Cardiac fibroblast (primary cell): ENCODE data around the gene CNNM2.
"Not testable (repeated sequence)": the region's sequence is repeated elsewhere in the genome, so short reads cannot be mapped to it uniquely, and the experiment has no call there.

Experiments used
- DNase-seq, 2 donors: peaks; one replicate each; pipeline versions ENCODE4 v3.0.0 to v3.0.0-alpha.2; 2010; ENCODE audit warnings: low read depth in 2 of 2
- H3K4me3 ChIP-seq, 2 donors: replicated peaks in 1 of 2; 1 replicate in 1 of 2; 2 replicates in 1 of 2; pipeline ENCODE4 v1.5.1; 2011; ENCODE audit warnings: low read depth in 2 of 2, low read length in 2 of 2, mild to moderate bottlenecking in 2 of 2, moderate library complexity in 1 of 2
- TF ChIP-seq, protein P1 (sequence below): IDR thresholded peaks from one replicate; pipeline ENCODE4 v1.5.1; 2011; ENCODE audit warnings: low read depth, mild to moderate bottlenecking, low read length, inconsistent platforms

The CNNM2 gene

DNA sequence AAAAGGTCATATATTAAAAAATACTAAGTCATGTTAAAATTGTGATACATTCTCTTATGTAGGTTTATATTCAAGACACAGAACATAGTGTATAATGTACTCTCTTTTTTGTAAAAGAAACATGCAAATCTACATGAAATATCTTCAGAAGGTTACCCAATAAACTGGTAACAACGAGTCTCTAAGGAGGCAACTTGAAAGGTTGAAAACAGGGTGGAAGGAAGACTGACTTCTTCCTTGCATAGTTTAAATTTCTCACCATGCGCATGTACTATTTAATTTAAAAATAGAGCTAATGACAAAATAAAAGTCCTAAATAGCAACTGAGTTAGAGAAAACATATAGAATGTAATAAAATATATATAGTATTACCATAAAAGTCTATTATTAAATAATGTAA is 142.5 kb downstream of the CNNM2 start:
- H3K4me3 ChIP-seq: no peak overlapping the region
- DNase-seq: no peak
- TF ChIP-seq, protein P1, sequence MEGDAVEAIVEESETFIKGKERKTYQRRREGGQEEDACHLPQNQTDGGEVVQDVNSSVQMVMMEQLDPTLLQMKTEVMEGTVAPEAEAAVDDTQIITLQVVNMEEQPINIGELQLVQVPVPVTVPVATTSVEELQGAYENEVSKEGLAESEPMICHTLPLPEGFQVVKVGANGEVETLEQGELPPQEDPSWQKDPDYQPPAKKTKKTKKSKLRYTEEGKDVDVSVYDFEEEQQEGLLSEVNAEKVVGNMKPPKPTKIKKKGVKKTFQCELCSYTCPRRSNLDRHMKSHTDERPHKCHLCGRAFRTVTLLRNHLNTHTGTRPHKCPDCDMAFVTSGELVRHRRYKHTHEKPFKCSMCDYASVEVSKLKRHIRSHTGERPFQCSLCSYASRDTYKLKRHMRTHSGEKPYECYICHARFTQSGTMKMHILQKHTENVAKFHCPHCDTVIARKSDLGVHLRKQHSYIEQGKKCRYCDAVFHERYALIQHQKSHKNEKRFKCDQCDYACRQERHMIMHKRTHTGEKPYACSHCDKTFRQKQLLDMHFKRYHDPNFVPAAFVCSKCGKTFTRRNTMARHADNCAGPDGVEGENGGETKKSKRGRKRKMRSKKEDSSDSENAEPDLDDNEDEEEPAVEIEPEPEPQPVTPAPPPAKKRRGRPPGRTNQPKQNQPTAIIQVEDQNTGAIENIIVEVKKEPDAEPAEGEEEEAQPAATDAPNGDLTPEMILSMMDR: no peak

DNA sequence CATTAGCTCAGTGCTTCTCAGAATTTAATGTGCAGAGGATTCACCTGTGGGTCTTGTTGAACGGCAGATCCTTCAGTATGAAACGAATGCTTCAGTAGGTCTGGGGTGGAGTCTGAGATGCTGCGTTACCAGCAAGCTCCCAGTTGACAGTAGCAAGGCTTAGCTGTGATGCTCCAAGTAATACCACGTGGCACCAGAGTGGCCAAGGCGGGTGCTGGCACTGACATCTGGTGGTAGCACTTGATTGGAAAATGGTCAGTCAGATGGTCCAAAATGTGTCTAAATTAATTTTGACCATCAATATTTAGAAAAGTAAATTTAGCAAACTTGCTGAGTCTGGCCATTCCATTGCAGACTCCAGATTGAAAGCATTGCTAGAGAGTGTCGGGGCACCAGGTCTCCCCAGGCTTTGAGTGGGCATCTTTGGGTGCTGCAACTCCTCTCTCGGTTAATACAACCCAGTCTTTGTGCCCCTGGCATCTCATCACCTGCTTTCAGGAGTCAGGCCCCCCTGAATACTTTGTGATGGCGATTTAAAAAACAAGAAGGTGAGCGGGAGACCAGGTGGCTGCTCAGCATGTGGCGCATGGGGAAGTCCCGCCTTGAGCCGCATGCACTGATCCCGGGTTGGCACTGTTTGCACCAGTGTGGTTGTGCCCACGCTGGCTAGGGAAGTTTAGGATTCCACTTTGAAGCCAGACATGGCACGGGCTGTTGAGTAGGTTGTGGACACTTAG is 144.9 kb downstream of the CNNM2 start:
- TF ChIP-seq, protein P1: no peak
- DNase-seq: no peak

DNA sequence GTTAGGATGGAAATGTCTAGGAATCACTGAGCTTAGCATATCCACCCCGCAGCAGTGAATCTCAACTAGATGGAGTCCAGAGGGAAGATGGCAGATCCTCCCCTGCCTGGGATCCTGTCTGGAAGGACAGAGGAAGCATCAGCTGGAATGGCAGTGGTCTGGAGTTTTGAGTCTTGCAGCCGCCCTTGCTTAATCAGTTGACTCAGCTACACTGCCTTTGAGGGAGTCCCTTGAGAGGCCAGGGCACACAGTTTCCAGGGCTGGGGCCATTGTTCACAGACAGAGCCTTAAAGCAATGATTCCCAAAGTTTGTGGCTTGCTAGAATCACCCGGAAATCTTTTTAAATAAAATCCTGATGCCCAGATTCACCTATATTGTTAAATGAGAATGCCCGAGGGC is 146.9 kb downstream of the CNNM2 start:
- TF ChIP-seq, protein P1: no peak
- DNase-seq: peak in 1 of 2 donors; percentile 41
- no peak overlapping the region for H3K4me3 ChIP-seq

More for the DNA sequence above, 144.9 kb downstream of the CNNM2 start:
- H3K4me3 ChIP-seq: no peak overlapping the region

DNA sequence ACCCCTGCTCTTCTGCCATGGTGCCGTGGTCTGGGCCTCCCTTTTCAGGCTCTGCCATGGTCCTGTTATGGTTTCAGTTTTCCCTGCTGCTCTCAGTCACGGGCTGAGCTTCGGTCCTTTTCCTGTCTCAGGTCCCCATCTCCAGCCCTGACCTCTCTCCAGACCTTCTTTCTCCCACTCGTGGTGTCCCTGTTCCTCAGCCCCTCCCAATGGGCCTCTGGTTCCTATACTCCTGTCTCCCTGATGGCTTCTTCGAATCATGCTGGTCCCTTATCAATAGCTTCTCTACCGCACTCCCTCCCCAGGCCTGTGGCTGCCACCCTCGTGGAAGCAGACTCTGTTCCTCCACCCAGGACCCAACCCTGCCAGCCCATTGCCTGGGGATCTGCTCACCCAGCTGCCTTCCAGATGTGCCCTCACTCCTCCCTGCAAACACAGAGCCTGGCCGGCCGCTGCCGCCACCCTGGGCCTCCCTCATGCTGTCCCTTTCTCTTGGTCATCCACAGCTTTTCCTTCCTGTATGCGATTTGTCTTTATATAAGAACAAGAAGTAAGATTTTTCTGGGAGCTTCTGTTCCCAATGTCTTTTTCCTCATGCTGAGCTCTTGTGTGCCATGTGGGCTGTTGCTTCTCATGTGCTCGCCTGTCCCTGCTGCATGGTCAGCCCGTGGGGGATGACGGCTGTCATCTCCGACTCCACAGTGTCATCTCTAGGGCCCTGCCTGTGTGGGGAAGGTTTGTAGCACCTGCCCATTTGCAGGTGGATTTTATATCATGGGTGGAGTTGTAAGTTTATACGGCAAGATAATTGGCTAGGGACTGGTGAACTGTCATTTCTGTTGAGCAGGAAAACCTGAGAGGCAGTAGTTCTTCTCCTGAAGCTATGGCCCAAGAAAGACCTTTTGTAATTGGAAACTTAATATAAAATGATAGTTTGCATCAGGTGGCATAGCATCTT is 148.3 kb downstream of the CNNM2 start:
- TF ChIP-seq, protein P1: no peak
- no peak overlapping the region for H3K4me3 ChIP-seq
- DNase-seq: no peak

DNA sequence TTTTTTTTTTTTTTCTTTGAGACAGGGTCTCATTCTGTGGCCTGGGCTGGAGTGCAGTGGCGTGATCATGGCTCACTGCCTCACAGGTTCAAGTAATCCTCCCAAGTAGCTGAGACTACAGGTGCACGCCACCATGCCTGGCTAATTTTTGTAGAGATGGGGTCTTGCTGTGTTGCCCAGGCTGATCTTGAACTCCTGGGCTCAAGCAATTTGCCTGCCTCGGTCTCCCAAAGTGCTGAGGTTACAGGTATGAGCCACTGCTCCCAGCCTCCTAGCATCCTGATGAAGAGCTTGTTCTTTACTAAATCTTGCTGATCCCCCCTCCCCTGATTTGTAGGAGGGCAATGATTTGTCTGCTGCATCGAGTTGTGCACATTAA is 149.0 kb downstream of the CNNM2 start:
- not testable (repeated sequence) for DNase-seq, H3K4me3 ChIP-seq

DNA sequence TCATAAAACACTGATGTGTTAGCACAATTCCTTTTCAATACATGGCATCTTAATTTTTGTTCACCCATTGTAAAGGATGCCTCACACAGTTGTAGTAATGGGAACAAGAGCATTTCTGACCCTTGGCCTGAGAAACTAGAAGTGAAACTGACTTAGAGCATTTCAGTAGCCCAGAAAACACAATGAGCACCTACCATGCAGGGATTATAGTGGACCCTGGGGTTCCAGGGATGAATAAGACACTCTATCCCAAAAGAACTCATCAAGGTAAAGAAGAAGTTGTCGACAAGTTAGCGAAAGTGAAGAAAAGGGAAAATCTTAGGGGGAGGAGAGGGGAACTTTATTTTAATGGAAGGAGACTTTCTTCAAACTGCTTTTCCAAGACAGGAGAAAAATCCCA is 149.4 kb downstream of the CNNM2 start:
- DNase-seq: no peak
- TF ChIP-seq, protein P1: no peak
- H3K4me3 ChIP-seq: no peak overlapping the region

DNA sequence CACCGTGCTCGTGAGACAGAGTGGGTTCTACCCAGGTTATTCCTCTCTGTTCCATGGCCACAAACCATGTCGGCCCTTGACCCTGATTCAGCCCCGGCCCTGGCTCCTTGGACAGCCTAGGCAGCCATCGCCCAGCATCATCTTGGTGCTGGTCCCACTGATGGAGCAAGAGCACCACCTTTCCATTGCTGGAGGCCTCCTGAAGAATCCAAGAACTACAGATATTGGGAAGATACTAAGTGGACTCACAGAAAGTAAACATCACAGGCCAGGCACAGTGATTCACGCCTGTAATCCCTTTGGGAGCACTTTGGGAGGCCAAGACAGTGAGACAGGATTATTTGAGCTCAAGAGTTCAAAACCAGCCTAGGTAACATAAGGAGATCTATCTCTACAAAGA is 149.9 kb downstream of the CNNM2 start:
- no peak overlapping the region for H3K4me3 ChIP-seq
- TF ChIP-seq, protein P1: no peak
- peak in 1 of 2 donors; percentile 51 for DNase-seq
